Stimulated activated CD4-positive, alpha-beta T cell treated with anti-CD3 and anti-CD28 coated beads, Interleukin-4, amount 100 ng/mL, for 4 hours (primary cell): ENCODE results near the gene PPP1R14C.

Experiments
- DNase-seq, 2 experiments: peaks; one replicate each; pipeline ENCODE4 v3.0.0-alpha.2; 2020

PPP1R14C gene

DNA sequence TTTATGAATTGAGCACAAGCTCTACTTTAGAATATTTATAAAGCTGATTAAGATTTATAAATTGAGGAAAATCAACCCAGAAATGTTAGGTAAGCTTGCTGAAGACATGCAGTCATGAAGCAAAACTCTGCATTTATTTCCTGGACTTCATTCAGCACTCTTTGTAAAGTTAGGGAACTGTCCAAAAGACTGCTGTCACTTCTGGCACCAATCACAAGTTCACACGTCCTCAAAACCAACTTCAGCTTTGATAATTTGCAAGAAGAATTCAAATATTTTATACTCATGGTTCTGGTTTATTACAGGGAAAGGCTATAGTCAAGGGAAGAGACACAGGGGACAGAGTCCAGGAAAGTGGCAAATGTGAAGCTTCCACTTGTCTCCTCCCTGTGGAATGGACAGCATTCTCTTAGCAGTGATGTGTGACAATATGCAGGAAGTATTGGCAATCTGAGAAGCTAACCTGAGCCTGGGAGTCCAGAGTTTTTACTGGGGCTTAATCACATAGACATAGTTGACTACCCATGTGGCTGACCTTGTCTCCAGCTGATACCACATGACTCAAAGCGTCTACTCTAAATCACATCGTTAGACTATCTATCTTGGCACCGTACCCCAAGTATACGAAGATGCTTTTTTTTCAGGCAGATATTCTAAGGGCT is 85.4 kb downstream of the PPP1R14C start:
- no peak for DNase-seq

- DNase-seq = no peak
Measured at GRCh38 chr6:150229436-150230163, 86.8 kb downstream of the PPP1R14C start.

DNA sequence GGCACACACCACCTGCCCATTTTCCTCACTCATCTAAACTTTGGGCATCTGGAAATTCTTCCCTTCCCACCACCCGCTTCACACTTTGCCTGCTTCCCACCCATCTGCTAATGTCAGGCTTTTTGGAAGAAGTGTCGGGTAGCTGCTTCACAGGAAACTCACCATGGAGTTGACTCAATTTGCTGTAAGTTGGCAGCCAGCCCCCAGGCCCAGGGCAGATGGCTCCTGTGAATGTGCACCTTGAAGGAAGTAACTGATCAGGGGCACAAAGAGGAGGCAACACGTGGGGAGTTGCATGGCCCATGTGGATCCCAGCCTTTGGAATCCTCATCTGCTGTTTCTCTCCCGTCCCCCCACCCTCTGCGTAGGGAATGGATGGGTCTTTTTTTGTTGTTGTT is 87.3 kb downstream of the PPP1R14C start:
- no peak for DNase-seq

DNA sequence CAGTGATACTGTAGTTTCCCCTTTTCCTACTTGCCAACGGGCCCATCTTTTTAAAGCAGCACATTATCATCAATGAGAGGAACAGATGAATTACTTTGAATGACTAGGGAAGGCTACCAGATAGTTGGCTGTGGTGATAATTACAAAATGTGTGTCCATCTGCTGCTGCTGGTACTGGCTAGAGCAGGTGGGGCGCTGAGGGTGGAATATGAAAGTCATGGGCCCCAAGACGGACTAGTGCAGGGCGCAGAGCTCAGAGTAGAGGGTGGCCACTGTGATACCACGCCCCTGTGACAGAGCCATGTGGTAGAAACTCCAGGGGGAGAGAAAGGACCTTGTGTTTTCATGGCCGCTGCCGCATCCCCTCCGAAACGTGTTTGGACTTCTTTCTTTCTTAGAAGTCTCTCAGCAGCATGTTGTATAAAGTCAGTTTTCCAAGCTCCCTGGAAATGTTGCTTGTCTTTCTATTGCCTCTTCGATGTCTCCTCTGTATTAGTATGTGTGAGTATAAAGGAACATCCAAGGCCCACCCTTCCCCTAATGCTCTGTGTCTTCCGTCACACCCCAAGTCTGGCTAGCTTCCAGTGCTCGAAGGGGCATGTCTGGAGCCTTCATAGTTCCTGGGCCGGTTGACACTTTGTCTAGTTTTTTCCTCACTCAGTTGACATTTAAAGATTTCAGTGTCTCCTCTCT is 88.1 kb downstream of the PPP1R14C start:
- no peak for DNase-seq

GRCh38 chr6:150231525-150231850 is 88.6 kb downstream of the PPP1R14C start:
- no peak for DNase-seq

DNA sequence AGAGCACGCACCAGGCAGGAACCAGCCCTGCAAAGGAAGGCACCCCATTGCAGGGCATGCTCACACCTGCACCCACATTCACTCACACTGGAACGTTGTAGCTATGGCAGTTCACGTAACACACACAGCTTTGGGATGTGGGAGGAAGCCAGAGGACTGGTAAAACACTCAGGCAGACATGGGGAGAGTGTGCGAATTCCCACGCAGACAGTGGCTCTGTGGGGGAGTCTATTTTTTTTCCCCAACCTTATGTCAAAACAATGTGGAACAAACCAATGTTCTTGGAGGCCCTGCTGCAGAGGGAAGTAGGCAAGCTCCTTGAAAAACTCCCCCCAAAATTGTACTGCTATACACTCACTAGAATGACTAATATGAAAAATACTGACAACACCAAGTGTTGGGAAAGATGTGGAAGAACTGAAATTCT is 91.0 kb downstream of the PPP1R14C start:
- DNase-seq = no peak

DNA sequence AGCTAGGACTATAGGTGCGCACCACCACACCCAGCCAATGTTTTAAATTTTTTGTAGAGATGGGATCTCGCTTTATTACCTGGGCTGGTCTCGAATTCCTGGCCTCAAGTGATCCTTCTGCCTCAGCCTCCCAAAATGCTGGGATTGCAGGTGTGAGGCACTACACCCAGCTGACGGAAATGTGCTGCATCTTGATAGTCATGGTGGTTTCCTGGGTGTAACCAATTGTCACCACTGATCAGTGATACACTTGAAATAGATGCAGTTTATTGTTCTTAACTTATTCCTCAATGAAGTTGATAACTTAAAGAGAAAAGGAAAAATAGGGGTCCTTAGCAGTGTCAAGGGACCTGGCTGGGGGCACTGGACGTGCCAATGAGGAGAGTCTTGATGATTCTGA is 92.4 kb downstream of the PPP1R14C start:
- no peak for DNase-seq

GRCh38 chr6:150236114-150236513 is 93.3 kb downstream of the PPP1R14C start:
- no peak for DNase-seq

DNA sequence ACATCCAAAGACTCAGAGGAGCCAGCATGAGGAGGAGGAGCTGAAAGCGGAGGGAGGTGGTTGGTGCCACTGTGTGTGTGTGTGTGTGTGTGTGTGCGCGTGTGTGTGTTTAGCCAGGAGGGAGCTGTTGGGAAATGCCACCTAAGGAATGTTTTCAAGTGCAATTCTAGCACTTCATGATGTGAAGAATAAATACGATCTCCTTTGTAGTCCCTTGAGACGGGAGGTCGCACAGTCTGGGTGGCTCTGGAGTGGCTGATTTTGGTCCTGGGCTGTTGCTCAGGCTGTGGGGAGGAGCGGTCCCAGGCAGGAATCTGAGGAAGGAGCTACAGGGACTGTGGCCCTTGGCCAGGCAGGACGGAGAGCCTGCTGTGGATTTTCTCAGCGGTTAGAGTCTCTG is 93.7 kb downstream of the PPP1R14C start:
- no peak for DNase-seq

- DNase-seq = no peak
Measured at GRCh38 chr6:150237626-150238025, 94.8 kb downstream of the PPP1R14C start.

DNA sequence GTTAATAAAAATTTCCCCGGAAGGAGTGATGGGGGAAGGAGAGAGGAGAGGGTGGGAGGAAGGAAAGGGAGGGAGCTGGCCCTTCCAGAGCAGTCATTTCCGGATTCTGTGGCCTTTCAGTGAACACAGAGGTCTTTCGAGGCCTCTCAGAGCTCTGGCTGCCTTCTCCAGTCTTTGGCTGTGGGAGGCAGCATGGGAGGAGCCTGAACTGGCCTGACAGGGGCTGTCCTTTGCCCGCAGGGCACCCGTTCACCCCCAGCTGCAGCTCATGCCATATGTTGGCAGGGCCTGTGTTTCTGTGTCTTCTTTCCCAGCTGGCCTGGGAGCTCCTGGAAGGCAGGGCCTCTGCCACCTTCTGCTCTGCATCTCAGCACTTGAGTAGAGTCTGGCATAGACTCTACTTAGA is 95.5 kb downstream of the PPP1R14C start:
- no peak for DNase-seq

DNA sequence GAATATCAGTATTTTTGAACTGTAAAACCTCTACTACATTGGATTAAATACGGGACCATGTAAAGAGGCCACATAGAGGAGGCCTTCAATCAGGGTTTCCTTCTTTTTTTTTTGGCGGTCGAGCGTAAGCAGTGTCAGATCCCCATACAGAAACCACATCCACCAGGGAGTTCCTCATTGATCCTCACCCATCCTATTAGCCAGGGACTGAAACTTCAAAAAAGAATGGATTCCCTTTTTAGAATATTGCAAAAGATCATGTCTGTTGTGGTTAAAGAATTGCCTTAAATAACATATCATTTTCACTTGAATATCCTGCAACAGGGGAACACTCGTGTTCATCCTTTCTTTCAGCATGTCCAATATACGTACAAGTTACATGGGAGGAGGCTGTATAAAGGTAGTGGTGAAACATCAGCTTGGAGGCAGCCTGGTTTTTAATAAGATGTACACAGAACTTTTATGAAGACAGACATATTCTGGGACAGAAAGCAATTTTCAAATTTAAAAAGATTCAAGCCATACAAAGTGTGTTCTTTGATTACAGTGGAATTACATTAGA is 96.1 kb downstream of the PPP1R14C start:
- no peak for DNase-seq

- DNase-seq = peak; percentile 14 to 15
Measured at GRCh38 chr6:150241756-150242155, 98.9 kb downstream of the PPP1R14C start.

DNA sequence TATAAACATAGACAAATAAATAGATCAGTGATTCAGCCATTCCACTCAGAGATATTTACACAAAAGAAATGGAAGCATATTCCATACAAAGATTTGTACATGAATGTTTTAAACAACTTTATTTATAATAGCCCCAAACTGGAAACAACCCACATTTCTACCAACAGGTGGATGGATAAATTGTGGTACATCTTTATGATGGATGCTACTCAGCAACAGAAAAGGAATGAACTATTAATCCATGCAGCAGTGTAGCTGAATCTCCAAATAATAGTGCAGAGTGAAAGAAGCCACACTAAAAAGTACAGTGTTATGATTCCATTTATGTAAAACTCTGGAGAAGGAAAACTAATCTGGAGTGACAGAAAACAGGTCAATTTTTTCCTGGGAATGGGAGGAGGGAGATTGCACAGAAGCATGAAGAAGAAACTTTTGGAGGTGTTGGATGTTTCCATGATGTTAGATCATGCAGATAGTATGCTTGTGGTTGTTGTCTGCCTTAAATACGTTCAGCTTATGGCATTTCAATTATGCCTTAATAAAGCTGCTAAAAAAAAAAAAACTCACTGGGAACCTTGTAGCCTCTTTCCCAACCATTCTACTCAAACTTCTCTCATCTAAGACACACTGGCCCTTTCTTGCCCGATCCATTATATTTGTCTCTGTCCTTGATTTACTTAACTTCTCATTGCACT is 100.9 kb downstream of the PPP1R14C start:
- no peak for DNase-seq

- DNase-seq = no peak
Measured at GRCh38 chr6:150245148-150245935, 102.5 kb downstream of the PPP1R14C start.

- DNase-seq = no peak
Measured at GRCh38 chr6:150247803-150248202, 105.0 kb downstream of the PPP1R14C start.

- no peak for DNase-seq
Measured at GRCh38 chr6:150248300-150248699, 105.5 kb downstream of the PPP1R14C start.

GRCh38 chr6:150249261-150249660 is 106.4 kb downstream of the PPP1R14C start:
- no peak for DNase-seq

DNA sequence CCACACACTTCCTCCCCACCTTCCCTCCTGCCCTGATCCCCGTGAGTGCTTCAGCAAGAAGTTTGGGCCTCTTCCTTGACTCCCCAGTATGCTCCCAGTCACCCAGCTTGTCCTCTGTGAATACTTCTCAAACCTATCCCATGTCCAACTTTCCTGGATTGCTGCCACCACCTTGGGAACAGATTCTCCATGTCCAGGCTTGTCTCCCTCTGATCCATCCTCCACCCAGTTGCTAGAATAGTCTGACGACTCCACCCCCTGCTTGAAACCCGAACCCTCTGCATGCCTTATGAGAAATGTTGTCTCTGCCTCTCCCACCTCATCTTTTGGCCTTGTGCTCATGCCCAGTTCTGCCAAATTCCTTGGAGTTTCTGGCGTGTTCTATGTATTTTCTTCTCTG is 108.0 kb downstream of the PPP1R14C start:
- no peak for DNase-seq

- DNase-seq = no peak
Measured at GRCh38 chr6:150251566-150252186, 108.8 kb downstream of the PPP1R14C start.

- DNase-seq = no peak
Measured at GRCh38 chr6:150252714-150253444, 110.0 kb downstream of the PPP1R14C start.
